Measurements from ENCODE around the gene HMGCL. TPM values are rescaled to one million over a fixed set of nuclear protein-coding genes. Genes with fewer than 3 reads are reported as not detected.

The HMGCL gene
- total and polyA plus RNA-seq, 2 of the 13 experiments (the other 11 are each of a cell fraction or from before 2014, with no cell fraction given), result 21.3 to 41.4 TPM

GRCh38 chr1:23777979-23778814 lies 47.0 kb downstream of the HMGCL start, which contains the start of gene PITHD1 (continued):
- TF ChIP-seq ATF7-NPFF (CRISPR knock-in tag; IDR thresholded peaks at IDR 0.05; ENCODE audit: low read depth), result peak; percentile 85; the same call in 1 of the 2 replicates
- TF ChIP-seq KDM4B (CRISPR knock-in tag; IDR thresholded peaks at IDR 0.05), result peak; percentile 39; the same call in 1 of the 2 replicates
- no peak for TF ChIP-seq PLRG1 (conservative IDR thresholded peaks at IDR 0.05)
- no peak for TF ChIP-seq STAT6 (CRISPR knock-in tag; IDR thresholded peaks at IDR 0.05; ENCODE audit: borderline replicate concordance)
- peak; percentile 52; the same call in 1 of the 2 replicates for TF ChIP-seq ZNF503 (CRISPR knock-in tag; IDR thresholded peaks at IDR 0.05)
- TF ChIP-seq SKIL (CRISPR knock-in tag; IDR thresholded peaks at IDR 0.05; ENCODE audit: borderline replicate concordance), result no peak
- TF ChIP-seq THAP9 (CRISPR knock-in tag; IDR thresholded peaks at IDR 0.05; ENCODE audit: borderline replicate concordance), result 0 out of 2 replicates have a peak, but pooled peaks have one; percentile 34
- TF ChIP-seq ZNF782 (CRISPR knock-in tag; IDR thresholded peaks at IDR 0.05; ENCODE audit: borderline replicate concordance), result no peak
- no peak for TF ChIP-seq ZNF737 (CRISPR knock-in tag; IDR thresholded peaks at IDR 0.05; ENCODE audit: borderline replicate concordance)
- peak; percentile 69 for TF ChIP-seq TFDP2 (CRISPR knock-in tag; IDR thresholded peaks at IDR 0.05)
- TF ChIP-seq SPEN (CRISPR knock-in tag; IDR thresholded peaks at IDR 0.05; ENCODE audit: low read depth), result peak; percentile 81
- TF ChIP-seq MAZ (IDR thresholded peaks at IDR 0.05; ENCODE audit: borderline replicate concordance, low read depth, low read length), result no peak
- TF ChIP-seq MAZ (CRISPR knock-in tag; IDR thresholded peaks at IDR 0.05; ENCODE audit: low read depth), result peak; percentile 80
- no peak for TF ChIP-seq ZFP36 (IDR thresholded peaks at IDR 0.05; ENCODE audit: borderline replicate concordance, low read depth, low read length, partially characterized antibody)
- TF ChIP-seq TMF1 (CRISPR knock-in tag; IDR thresholded peaks at IDR 0.05; ENCODE audit: low read depth), result peak; percentile 85
- no peak for TF ChIP-seq KLF9 (CRISPR knock-in tag; IDR thresholded peaks at IDR 0.05; ENCODE audit: low read depth)
- TF ChIP-seq BCL6 (CRISPR knock-in tag; IDR thresholded peaks at IDR 0.05), result no peak
